ENCODE measurements around the gene RCOR1.
A peak's percentile ranks its signal among the peaks of the same experiment; 100 is the strongest.
"Not testable (repeated sequence)": the region's sequence is repeated elsewhere in the genome, so short reads cannot be mapped to it uniquely, and the experiment has no call there.

Gene RCOR1

GRCh38 chr14:102593825-102594137 is 1.3 kb downstream of the RCOR1 start:
- peak; percentile 56 for DNase-seq

- DNase-seq: peak; percentile 90
Observed at GRCh38 chr14:102594514-102595175, 2.2 kb downstream of the RCOR1 start.

- no peak for DNase-seq
Observed at GRCh38 chr14:102601378-102601925, 9.0 kb downstream of the RCOR1 start.

GRCh38 chr14:102602421-102603292 is 10.2 kb downstream of the RCOR1 start:
- DNase-seq: no peak

- DNase-seq: no peak
Observed at GRCh38 chr14:102603293-102603907, 11.0 kb downstream of the RCOR1 start.

- no peak for DNase-seq
Observed at GRCh38 chr14:102604183-102604582, 11.7 kb downstream of the RCOR1 start.

GRCh38 chr14:102605029-102605428 is 12.6 kb downstream of the RCOR1 start:
- DNase-seq: no peak

- DNase-seq: no peak
Observed at GRCh38 chr14:102606296-102606695, 13.8 kb downstream of the RCOR1 start.

GRCh38 chr14:102608064-102608446 is 15.6 kb downstream of the RCOR1 start:
- DNase-seq: no peak

GRCh38 chr14:102610968-102611811 is 18.7 kb downstream of the RCOR1 start:
- DNase-seq: peak; percentile 43

GRCh38 chr14:102616318-102616717 is 23.9 kb downstream of the RCOR1 start:
- no peak for DNase-seq

GRCh38 chr14:102616799-102617198 is 24.4 kb downstream of the RCOR1 start:
- DNase-seq: peak; percentile 53

- DNase-seq: not testable (repeated sequence)
Observed at GRCh38 chr14:102619012-102619411, 26.6 kb downstream of the RCOR1 start.

- DNase-seq: no peak
Observed at GRCh38 chr14:102620413-102620812, 28.0 kb downstream of the RCOR1 start.

GRCh38 chr14:102622262-102622885 is 29.9 kb downstream of the RCOR1 start:
- peak; percentile 41 for DNase-seq

- DNase-seq: peak; percentile 69
Observed at GRCh38 chr14:102624666-102625065, 32.2 kb downstream of the RCOR1 start.

GRCh38 chr14:102625564-102626296 is 33.3 kb downstream of the RCOR1 start:
- DNase-seq: no peak

- no peak for DNase-seq
Observed at GRCh38 chr14:102626530-102626929, 34.1 kb downstream of the RCOR1 start.

- peak; percentile 89 for DNase-seq
Observed at GRCh38 chr14:102629011-102629444, 36.6 kb downstream of the RCOR1 start.

GRCh38 chr14:102629808-102630350 is 37.4 kb downstream of the RCOR1 start:
- peak; percentile 23 for DNase-seq

GRCh38 chr14:102630405-102630804 is 38.0 kb downstream of the RCOR1 start:
- no peak for DNase-seq
